ENCODE data around the gene KAZN.

Gene KAZN

DNA sequence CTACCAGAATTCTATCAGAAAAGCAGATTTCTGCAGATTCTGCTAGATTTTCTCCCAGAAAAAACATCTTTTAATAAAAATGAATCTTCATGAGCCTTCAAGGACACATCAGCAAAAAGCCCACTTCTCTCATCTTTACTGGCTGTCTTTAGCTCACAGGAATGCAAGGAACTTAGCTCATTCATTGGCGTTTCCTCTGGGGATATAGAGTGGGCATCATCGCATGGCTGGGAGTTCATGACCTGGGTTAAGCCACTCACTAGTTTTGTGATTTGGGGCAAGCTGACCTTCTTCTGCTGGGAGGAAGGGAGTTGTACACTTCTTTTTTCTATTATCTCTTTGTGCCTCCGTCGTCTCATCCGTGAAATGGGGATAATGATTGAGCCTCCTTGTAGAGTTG lies 149.7 kb downstream of the KAZN start:
- no peak for DNase-seq

GRCh38 chr1:14748977-14749376 lies 150.5 kb downstream of the KAZN start:
- no peak for DNase-seq

- DNase-seq: no peak
Measured at GRCh38 chr1:14750490-14750889, 152.0 kb downstream of the KAZN start.

- peak; percentile 66 for DNase-seq
Measured at GRCh38 chr1:14755518-14756252, 157.2 kb downstream of the KAZN start.

- DNase-seq: no peak
Measured at GRCh38 chr1:14756589-14757285, 158.3 kb downstream of the KAZN start.

DNA sequence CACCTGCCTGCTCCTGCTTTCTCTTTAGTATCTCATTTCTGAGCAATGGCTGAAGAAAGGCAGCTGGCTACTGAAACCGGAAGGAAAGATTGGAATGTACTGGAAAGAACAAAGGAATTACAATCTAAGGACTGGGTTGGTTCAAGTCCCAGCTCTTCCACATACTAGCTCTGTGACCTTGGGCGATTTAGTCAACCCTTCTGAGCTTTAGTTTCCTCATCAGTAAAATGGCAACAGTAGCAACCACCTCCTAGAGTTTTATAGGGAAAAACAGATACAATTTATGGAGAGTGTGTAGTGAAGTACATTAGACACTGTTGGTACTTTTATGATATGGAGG lies 158.8 kb downstream of the KAZN start:
- DNase-seq: no peak

DNA sequence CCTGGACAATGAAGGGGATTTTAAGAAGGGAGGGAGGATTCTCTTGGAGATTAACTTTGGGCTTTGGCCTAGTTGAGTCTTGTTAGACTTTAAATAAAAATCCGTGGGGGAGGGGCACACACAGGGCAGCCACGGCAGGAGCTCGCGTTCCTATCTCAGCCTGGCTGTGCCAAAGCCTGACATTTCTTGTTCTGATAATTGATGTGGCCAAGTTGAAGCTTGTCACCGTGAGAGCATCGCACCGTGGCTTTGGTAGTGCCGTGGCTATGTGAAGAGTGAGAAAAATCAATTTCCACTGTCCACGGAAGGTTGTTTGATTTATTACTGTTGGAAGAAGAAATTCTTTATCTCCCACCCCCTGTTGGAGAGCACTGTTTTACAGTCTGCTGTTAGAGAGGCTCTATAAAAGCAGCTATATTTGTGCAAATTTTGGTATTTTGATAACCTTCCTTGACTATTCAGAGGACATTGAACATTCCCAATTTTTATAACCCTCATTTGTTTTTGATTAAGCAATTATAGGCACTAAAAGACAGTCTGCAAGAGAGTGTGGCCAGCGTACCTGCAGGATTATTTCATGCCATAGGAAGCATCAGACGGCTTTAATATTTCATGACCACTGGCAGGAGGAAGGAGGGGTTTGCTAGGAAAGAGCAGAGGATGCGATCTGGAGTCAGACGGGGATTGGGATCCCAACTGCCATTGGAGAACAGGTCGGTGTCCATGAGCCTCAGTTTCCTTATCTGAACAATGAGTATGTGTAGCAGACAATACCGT lies 160.7 kb downstream of the KAZN start:
- peak; percentile 53 for DNase-seq

DNA sequence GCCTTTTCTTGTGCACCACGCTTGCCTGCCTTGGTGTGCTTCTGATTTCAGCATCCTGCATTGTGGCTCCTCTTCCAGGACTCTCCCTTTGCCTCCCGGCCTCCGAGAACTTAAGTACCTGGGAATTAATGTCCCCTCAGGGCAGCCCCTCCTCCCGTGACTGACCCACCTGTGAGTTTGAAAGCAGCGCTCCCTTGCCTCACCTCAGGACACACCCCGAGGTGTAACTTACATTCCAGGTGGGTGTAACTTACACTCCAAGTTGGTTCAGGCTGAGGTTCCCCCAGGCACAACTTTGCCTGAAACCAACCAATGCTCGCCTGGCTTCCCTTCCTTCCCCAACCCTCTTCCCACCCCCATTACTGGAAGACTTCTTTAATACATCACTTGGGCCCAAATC lies 161.4 kb downstream of the KAZN start:
- no peak for DNase-seq

DNA sequence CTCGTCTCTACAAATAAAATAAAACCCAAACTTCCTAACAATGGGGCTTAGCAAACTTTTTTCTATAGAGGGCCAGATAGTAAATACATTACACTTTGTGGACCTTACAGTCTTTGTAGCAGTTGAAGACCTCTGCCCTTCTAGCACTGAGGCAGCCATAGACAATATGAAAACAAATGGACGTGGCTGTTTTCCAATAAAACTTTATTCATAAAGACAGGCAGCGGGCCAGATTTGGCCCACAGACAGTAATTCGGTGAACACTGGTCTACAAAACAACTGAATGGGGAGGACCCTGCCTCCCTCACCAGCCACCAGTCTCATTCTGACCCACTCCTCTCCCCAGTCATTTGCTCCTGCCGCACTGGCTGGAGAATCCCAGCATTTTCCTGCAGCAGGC lies 162.3 kb downstream of the KAZN start:
- no peak for DNase-seq

DNA sequence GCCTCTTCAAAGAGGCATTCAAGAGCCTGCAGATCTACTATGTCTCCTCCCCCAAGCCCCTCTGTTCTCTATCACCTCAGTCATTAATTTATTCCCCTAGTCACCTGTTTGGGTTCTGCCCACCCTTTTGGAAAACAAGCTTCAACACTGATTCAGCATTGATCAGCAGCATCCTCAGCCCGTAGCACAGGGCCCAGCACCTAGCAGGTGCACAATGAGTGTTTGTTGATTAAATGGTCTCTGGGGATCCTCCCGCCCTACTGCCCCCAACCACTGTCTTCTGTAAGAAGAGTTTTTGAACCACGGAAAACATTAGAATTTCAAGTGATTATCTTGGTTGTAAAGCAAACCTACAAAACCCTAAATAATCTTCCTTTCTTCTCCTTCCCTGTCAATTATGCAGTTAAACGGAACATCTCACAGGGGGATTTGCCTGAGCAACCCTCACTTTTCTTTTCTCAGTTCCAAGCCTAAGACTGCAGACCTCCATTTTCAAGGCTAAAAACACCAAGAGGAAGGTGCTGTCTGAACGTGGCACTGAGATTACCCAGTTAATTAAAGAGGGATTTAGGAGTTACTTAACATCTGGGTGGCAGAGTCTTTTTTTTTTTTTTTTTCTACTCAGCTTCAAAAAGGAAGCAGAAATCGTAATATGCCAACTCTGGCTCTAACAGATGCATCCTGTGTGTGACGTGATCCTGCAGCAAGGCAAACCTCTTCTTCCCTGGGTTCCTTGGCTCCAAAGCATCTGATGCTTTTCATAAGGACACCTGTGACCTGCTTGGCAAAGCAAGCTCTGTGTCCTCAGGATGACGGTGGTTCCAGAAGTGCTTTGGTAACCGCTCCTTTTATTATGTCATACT lies 163.0 kb downstream of the KAZN start:
- DNase-seq: no peak

DNA sequence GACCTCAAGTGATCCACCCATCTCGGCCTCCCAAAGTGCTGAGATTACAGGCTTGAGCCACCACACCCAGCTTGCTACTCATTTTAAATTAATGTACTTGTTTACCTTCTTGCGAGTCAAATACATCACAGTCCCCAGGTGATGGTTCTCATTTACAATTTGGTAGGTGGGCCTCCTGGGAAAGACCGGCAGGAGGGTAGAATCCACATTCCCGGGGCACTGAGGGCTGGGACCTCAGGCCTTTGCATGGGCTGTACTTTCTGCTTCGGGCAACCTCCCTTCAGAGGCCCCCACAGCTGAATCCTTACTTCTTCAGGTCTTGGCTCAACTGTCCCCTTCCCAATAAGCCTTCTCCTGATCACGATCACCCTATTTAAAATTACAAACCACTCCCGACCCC lies 165.5 kb downstream of the KAZN start:
- no peak for DNase-seq

- no peak for DNase-seq
Measured at GRCh38 chr1:14765773-14766172, 167.3 kb downstream of the KAZN start.

GRCh38 chr1:14767075-14767474 lies 168.6 kb downstream of the KAZN start:
- DNase-seq: no peak

DNA sequence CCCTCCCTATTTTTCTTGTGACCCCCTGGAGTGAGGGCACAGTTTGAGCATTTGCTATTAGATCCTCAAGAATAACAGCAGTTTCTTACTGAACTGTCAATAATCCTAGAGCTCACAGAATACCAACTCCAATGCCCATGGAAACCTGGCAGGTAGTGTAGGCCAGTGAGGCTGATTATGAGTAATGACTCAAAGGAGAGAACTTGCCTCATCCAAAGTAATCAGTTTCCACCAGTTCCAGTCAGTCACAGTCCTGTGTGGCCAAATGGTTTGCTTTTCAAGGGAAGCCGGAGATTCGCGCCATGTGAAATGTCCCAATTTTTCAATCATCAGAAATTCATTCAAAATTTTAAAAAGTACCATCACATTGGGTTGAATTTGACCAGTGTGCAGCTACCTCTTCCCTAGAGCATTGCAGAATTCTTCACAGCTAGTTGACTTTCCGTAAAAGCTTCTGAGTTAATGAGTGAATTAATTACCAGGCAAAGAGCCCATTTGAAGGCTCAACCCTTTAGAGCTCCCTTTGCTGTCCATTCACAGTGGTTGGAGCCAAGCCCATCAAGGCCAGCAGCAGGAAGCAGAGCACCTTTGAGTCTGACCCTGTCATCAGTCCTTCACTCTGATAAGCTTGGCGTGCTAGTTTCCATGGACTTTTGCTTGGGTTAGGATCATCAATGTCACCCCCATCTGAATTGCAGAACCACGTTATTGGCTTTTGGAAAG lies 170.3 kb downstream of the KAZN start:
- DNase-seq: no peak

DNA sequence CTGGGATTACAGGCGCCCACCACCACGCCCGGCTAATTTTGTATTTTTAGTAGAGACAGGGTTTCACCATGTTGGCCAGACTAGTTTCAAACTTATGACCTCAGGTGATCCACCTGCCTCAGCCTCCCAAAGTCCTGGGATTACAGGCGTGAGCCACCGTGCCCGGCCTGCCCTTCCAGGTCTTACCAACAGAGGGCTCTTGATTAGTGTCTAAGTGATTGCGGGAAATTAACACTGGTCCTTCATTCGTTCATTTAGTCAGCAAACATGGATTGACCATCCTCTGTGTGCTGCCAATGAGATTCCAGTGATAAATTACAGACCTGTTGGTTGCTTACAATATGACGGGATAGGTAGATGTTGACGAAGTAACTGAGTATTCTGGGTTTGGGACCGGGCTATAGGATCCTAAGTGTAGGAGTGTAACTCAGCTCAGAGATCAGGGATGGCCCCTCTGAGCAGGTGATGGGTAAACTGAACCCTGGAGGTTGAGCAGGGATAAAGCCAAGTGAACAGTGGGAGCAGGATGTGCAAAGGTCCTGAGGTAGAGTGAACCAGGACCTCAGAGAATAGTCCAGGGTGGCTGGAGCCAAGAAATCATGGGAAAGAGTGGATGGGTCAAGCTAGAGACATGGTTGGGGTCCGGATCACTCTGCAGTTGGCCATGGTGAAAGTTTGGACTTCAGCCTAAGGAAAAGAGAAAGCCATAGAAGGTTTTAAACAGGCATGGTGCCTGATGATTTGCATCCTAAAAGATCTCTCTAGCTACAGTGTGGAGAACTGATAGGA lies 171.2 kb downstream of the KAZN start:
- DNase-seq: no peak

- peak; percentile 65 for DNase-seq
Measured at GRCh38 chr1:14773396-14774025, 175.0 kb downstream of the KAZN start.

DNA sequence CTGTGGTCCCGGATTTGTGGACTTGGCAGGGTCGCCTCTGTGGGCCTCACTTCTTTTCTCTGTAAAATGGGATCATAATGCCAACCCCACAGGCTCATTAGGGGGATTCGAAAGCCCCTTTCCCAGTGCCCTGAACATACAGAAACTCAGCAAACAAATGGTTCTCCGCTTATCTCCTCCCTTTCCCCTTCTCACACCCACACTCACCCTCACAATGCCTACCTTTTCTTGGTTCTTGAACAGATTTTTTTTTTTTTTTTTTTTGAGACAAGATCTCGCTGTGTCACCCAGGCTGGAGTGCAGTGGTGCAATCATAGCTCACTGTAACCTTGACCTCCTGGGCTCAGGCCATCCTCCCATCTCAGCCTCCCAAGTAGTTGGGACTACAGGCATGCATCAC lies 175.7 kb downstream of the KAZN start:
- DNase-seq: no peak

- DNase-seq: no peak
Measured at GRCh38 chr1:14774988-14775387, 176.5 kb downstream of the KAZN start.

DNA sequence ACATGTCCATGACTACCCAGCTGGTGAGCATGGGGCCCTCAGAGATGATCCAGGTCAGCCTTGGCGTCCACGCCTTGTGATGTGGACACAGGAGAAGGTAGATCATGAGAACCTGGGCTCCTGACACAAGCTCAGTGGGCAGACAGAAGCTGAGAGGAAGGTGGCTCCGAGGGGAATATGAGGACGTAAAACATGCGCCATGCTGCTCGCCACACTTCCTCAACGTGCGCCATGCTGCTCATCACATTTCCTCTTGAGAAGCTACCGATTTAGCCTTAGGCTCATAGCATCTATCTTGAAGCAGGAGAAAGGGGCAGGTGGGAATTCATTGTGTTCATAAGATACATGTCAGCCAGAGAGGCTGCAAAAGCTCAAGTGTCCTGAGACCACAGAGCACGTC lies 176.9 kb downstream of the KAZN start:
- no peak for DNase-seq

GRCh38 chr1:14777516-14778506 lies 179.3 kb downstream of the KAZN start:
- DNase-seq: no peak

Measured in eye (tissue), 1 donor.